HCT116 (cell line): ENCODE measurements around the gene P4HA2.

Source experiments
- CEBPB ChIP-seq: IDR thresholded peaks from 2 replicates; pipeline ENCODE4 v1.6.1; 2012; ENCODE audit warnings: low read depth
- CTCF ChIP-seq, 3 experiments: fragments of 200-600 bp in 1 of 3; sonication (generic) in 1 of 3; IDR thresholded peaks in 2 of 3; conservative IDR thresholded peaks in 1 of 3; 2 replicates each; pipeline ENCODE4 v1.5.1; 2012 to 2017; ENCODE audit warnings: low read depth in 2 of 3, low read length in 2 of 3, antibody characterized with exemption in 1 of 3, borderline replicate concordance in 1 of 3, control low read depth in 1 of 3, mild to moderate bottlenecking in 1 of 3, mixed read lengths in 1 of 3, mixed run types in 1 of 3, moderate library complexity in 1 of 3; ENCODE audit not compliant: insufficient read depth in 1 of 3
- ELF1 ChIP-seq: IDR thresholded peaks from 2 replicates; pipeline ENCODE4 v1.6.1; 2012; ENCODE audit warnings: low read depth, borderline replicate concordance
- EZH2 ChIP-seq: fragments of 200-600 bp; sonication (generic); IDR thresholded peaks from 2 replicates; pipeline ENCODE4 v1.6.1; 2017; ENCODE audit warnings: antibody characterized with exemption, mixed run types
- EZH2phosphoT487 ChIP-seq: fragments of 200-600 bp; IDR thresholded peaks from 2 replicates; pipeline ENCODE4 v1.6.1; 2018; ENCODE audit warnings: antibody characterized with exemption, borderline replicate concordance
- JUND ChIP-seq: IDR thresholded peaks from 2 replicates; pipeline ENCODE4 v1.6.1; 2012
- POLR2A ChIP-seq: IDR thresholded peaks from 2 replicates; pipeline ENCODE4 v1.7.0; 2011; ENCODE audit warnings: borderline replicate concordance; ENCODE audit not compliant: insufficient read depth, insufficient read length; ENCODE audit errors: extremely low read depth
- POLR2AphosphoS5 ChIP-seq: IDR thresholded peaks from 2 replicates; pipeline ENCODE4 v1.6.1; 2011; ENCODE audit warnings: mild to moderate bottlenecking, low read depth, low read length, moderate library complexity
- REST ChIP-seq: IDR thresholded peaks from 2 replicates; pipeline ENCODE4 v1.6.1; 2012; ENCODE audit warnings: low read depth
- SP1 ChIP-seq: IDR thresholded peaks from 2 replicates; pipeline ENCODE4 v1.6.1; 2012; ENCODE audit warnings: low read depth
- ZNF274 ChIP-seq: fragments of 200-500 bp; sonication (Bioruptor generic); IDR thresholded peaks from 2 replicates; pipeline ENCODE4 v1.6.1; 2014; ENCODE audit warnings: mild to moderate bottlenecking, low read depth, low read length, inconsistent platforms

GRCh38 chr5:132224716-132225115, 2.9 kb downstream of the P4HA2 start:
- no peak for TF ChIP-seq EZH2
- TF ChIP-seq CTCF (IDR thresholded peaks at IDR 0.05 in 2 of 3, conservative IDR thresholded peaks at IDR 0.05 in 1 of 3; ENCODE audit: borderline replicate concordance in 1 of 3, insufficient read depth in 1 of 3, low read depth in 2 of 3, low read length in 2 of 3): no peak
- no peak for TF ChIP-seq ZNF274
- TF ChIP-seq POLR2AphosphoS5: no peak
- TF ChIP-seq EZH2phosphoT487: no peak
- no peak for TF ChIP-seq ELF1
- no peak for TF ChIP-seq POLR2A
- TF ChIP-seq CEBPB: no peak
- TF ChIP-seq SP1: no peak
- TF ChIP-seq JUND: no peak
- no peak for TF ChIP-seq REST
